Measurements from ENCODE around the gene FCRL6. TPM values are rescaled to one million over a fixed set of nuclear protein-coding genes. Genes with fewer than 3 reads are reported as not detected.
A peak's percentile ranks its signal among the peaks of the same experiment; 100 is the strongest.

The FCRL6 gene
- total RNA-seq = not detected in 2 replicates

DNA sequence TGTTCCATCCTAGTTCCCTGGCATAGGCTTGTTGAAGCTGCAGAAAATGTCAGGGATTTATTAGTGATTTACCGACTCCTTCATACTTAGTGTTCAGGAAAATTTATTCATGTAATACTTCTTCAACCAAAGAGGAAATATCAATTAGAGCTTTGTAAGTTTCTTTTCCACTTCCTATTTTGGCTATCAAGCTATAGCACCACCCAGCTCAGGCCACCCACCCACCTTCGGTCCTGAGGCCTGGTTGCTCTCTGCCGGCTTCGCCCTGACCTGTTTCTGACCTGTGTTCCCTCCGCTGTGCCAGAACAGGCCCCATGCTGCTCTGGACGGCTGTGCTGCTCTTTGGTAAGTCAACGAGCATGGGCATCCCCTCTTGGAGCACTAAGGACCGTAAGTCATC, at the start of gene FCRL6:
Gene FCRL6, plus strand, starts transcription at position 250 of the 400 bp plus-strand sequence. Its CDS starts 65 bp downstream, at position 315.

GRCh38 chr1:159780583-159781582, 21.3 kb upstream of the FCRL6 start, which contains the start of gene DUSP23:
Gene DUSP23 (plus strand): TSS chr1:159780962. CDS start chr1:159781101, 139 bp downstream.

DNA sequence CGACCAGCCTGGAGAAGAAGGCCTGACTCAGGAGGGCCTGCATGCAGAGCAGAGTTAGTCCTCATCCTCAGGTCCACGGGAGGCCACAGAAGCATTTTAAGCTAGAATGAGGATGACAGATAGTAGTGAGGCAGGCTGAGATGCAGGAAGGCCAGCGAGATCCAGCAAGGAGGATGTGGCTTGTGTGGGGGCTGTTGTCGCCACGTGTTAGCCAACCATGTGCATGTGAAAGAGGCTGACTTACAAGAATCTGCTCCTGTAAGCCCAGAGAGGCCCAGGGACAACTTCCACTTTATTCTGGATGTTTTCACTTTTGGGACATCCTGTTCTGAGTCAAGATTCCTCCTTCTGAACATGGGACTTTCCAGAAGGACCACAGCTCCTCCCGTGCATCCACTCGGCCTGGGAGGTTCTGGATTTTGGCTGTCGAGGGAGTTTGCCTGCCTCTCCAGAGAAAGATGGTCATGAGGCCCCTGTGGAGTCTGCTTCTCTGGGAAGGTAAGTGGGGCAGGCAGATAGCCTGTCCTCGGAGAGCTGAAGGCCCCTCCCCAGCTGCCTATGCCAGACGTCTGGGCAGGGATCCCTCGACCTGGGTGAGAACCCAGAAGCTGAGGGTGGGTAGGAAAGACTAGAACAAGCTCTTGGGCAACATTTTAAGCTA, 24.4 kb downstream of the FCRL6 start, which contains the start of gene SLAMF8:
Gene SLAMF8, plus strand, starts transcription at position 433 of the 661 bp plus-strand sequence. Its CDS starts 26 bp downstream, at position 459.

GRCh38 chr1:159862557-159862956, 60.4 kb downstream of the FCRL6 start, which contains the start of gene VSIG8:
Gene VSIG8 (minus strand): TSS chr1:159862657. CDS start chr1:159862521, 136 bp downstream.

Small RNA genes within 50 kb of the gene (small RNA-seq; reads per million reads assigned to genes)
- gene RF00570 (ENCODE audit: low replicate concordance) = 0.36 reads per million, percentile 7 among the genes with 10 or more reads in this experiment

Other genes starting within 250 kb of the FCRL6 start
- not detected in 2 replicates for gene APCS, start 214.5 kb upstream of the FCRL6 start, total RNA-seq
- not detected in 2 replicates for gene CRP, start 87.8 kb upstream of the FCRL6 start, total RNA-seq
- 0.88 and 11.3 TPM in 2 replicates for gene DUSP23, start 21.4 kb upstream of the FCRL6 start, total RNA-seq
- gene SLAMF8, start 24.5 kb downstream of the FCRL6 start, total RNA-seq = 0.72 TPM in 1 of 2 replicates, not detected in the other
- gene VSIG8, start 60.3 kb downstream of the FCRL6 start, total RNA-seq = 0.22 and 0.43 TPM in 2 replicates
- 0.44 and 1.3 TPM in 2 replicates for gene CFAP45, start 97.8 kb downstream of the FCRL6 start, total RNA-seq
- 228 and 615 TPM in 2 replicates for gene TAGLN2, start 123.1 kb downstream of the FCRL6 start, total RNA-seq
- not detected in 2 replicates for gene IGSF9, start 143.3 kb downstream of the FCRL6 start, total RNA-seq
- gene SLAMF9, start 151.9 kb downstream of the FCRL6 start, total RNA-seq = not detected in 2 replicates
- gene PIGM, start 229.6 kb downstream of the FCRL6 start, total RNA-seq = 3.7 and 7.2 TPM in 2 replicates